ENCODE data around the gene TMEM156.

DNA sequence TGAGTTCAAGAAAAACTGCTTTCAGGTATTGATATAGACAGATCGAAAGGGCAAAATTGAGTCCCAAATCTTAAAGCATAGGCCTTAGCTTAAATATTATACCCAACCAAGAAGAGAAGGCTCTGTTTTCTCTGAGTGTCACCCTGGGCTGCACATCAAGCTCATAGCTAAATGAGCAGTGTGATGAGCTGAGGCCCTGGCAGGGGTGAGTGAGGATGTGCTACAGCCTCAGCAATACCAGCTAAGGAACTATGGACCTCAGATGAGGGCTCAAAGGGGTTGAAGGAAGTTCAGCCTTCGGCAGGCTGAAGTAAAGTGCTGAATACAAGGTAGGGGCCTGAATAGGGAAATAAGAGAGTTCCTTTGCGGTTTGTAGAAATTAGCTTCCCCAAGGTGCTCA is 85.3 kb downstream of the TMEM156 start:
- no peak for TF ChIP-seq POLR2A (IDR thresholded peaks at IDR 0.05)
- TF ChIP-seq, protein P1, sequence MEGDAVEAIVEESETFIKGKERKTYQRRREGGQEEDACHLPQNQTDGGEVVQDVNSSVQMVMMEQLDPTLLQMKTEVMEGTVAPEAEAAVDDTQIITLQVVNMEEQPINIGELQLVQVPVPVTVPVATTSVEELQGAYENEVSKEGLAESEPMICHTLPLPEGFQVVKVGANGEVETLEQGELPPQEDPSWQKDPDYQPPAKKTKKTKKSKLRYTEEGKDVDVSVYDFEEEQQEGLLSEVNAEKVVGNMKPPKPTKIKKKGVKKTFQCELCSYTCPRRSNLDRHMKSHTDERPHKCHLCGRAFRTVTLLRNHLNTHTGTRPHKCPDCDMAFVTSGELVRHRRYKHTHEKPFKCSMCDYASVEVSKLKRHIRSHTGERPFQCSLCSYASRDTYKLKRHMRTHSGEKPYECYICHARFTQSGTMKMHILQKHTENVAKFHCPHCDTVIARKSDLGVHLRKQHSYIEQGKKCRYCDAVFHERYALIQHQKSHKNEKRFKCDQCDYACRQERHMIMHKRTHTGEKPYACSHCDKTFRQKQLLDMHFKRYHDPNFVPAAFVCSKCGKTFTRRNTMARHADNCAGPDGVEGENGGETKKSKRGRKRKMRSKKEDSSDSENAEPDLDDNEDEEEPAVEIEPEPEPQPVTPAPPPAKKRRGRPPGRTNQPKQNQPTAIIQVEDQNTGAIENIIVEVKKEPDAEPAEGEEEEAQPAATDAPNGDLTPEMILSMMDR (IDR thresholded peaks at IDR 0.05), result no peak

All from esophagus squamous epithelium (tissue), 4 donors.